Superior temporal gyrus (tissue), 1 donor: ENCODE results near the gene RPRML.

Experiments used
- DNase-seq: peaks from one replicate; pipeline ENCODE4 v3.0.0-alpha.2; 2016; ENCODE audit errors: extremely low spot score

RPRML gene

GRCh38 chr17:46944931-46945330, 34.1 kb downstream of the RPRML start:
- DNase-seq, result no peak

GRCh38 chr17:46943501-46944393, 35.3 kb downstream of the RPRML start:
- peak; percentile 55 for DNase-seq

- DNase-seq, result no peak
These were observed 35.9 kb downstream of the RPRML start for GRCh38 chr17:46943218-46943500.

GRCh38 chr17:46942441-46943217, 36.4 kb downstream of the RPRML start:
- DNase-seq, result peak; percentile 85

GRCh38 chr17:46940692-46941404, 38.2 kb downstream of the RPRML start:
- peak; percentile 85 for DNase-seq

- no peak for DNase-seq
These were observed 43.3 kb downstream of the RPRML start for GRCh38 chr17:46935658-46936266.

GRCh38 chr17:46931596-46931995, 47.5 kb downstream of the RPRML start:
- no peak for DNase-seq

- no peak for DNase-seq
These were observed 49.0 kb downstream of the RPRML start for GRCh38 chr17:46930051-46930450.

GRCh38 chr17:46929413-46929812, 49.6 kb downstream of the RPRML start:
- no peak for DNase-seq

- DNase-seq, result no peak
These were observed 50.4 kb downstream of the RPRML start for GRCh38 chr17:46928467-46929261.
